ENCODE data around the gene RCSD1.

The RCSD1 gene

GRCh38 chr1:167618366-167618765, 11.7 kb upstream of the RCSD1 start:
- FAIRE-seq = no peak

- FAIRE-seq = no peak
Measured at GRCh38 chr1:167618789-167619188, 11.2 kb upstream of the RCSD1 start.

DNA sequence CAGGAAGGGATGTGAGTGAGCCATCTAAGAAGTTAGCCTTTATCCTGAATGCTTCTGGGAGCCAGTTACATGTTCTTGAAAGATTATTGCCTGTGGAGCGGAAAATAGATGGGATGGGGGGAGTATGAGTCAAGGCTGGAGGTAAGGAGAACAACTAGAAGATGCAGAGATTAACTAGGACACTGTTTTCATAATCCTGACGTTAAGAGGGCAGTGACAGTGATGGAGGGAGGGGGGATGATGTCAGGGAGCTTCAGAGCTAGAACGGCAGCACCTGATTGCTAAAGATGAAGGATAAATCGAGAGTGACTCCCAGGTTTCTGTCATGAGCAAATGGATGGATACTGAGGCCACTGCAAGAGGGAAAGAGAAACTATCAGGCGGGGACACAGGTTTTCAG, 10.0 kb upstream of the RCSD1 start:
- no peak for FAIRE-seq

DNA sequence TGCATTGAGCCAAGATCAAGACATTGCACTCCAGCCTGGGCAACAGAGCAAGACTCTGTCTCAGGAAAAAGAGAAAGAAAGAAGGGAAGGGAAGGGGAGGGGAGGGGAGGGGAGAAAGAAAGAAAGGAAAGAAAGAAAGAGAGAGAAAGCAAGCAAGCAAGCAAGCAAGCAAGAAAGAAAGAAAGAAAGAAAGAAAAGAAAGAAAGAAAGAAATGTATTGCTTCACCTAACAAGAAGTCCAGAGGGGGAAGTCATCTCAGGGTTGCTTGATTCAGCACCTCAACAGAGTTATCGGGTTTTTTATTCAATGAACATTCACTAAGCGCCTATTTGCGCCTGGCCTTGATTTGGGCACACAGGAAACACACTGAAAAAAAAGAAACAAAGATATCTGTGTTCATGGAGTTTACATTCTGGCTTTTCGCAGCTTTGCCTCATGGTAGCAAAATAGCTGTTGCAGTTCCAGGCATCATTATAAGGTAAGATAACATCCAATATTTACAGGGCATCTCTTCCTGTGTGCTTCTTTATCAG, 8.2 kb upstream of the RCSD1 start:
- no peak for FAIRE-seq

GRCh38 chr1:167623951-167624350, 6.1 kb upstream of the RCSD1 start:
- FAIRE-seq = no peak

DNA sequence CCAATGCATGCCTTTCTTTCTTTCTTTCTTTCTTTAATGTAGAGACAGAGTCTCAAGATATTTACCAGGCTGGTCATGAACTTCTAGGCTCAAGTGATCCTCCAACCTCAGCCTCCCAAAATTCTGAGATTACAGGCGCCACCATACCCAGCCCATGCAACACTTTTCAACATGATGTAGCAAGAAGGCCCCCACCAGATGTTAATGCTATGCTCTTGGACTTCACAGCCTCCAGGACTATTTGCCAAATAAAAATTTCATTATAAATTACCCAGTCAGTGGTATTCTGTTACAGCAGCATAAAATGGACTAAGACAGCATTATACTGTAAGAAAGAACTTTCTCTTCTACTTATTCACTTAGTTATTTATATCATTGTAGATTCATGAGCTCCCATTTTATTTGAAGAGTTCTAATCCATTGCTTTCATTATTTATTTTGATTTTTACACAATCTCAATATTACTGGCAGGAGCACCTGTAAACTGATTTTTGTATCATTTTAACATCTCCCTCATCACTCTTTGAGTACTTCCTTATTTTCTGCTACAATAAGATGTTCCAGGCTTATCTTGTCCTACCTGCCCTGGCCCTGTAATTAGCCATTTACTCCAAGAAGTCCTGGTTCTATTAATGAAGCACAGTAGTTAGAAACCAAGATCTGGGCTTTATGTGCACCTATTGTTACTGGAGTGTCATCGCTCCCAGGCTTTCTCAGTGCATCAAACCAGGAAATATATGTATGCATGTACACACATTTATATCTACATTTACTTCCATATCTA, 4.8 kb upstream of the RCSD1 start:
- no peak for FAIRE-seq

DNA sequence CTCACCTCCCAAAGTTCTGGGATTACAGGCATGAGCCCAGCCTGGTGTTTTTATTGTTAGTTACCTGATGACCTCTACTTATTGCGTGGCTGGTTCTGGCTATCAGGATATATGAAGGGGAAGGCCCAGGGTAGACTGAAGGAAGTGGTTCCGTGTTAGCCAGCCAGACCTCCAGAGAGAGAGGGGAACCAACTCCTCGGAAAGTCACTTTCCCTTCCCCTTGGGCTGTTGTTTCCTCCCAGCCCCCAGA, 2.5 kb upstream of the RCSD1 start:
- no peak for FAIRE-seq

DNA sequence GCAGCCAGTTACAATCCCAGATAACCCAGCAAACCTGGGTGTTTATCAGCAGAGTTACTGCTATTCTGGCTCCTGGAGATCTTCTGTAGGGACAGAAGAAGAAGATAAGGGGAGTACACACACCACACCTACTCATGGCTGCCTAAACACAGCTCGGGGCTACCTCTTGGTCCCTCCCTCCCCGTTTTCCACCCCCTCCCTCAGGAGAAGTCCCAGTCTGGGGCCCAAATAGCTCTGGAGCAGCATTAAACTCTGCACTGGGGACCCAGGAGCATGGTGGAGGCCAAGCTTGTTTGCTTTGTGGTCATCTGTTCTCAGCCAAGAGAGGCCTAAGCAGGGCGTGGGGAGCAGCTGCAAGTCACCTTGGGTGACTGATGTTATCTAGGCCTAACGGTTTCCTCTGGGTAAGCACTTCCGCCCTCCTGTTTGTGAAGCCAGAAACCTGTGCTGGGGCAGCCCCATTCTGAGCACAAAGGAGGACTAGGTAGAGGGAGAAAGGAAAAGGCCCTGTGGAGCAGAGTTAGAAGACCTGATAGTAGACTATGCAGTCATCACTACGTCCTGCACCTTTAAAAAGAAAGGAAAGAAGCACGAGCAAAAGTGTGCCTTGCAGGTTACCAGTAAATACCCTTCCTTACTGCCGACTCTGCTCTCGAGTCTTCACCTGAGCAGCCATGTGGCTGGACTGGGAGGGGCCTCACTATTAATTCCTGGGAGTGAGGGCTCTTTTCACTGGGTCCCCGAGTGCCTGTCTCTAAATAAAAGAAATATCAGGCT, 2.0 kb upstream of the RCSD1 start:
- FAIRE-seq = no peak

- no peak for FAIRE-seq
Measured at GRCh38 chr1:167628741-167629515, 1.1 kb upstream of the RCSD1 start.

DNA sequence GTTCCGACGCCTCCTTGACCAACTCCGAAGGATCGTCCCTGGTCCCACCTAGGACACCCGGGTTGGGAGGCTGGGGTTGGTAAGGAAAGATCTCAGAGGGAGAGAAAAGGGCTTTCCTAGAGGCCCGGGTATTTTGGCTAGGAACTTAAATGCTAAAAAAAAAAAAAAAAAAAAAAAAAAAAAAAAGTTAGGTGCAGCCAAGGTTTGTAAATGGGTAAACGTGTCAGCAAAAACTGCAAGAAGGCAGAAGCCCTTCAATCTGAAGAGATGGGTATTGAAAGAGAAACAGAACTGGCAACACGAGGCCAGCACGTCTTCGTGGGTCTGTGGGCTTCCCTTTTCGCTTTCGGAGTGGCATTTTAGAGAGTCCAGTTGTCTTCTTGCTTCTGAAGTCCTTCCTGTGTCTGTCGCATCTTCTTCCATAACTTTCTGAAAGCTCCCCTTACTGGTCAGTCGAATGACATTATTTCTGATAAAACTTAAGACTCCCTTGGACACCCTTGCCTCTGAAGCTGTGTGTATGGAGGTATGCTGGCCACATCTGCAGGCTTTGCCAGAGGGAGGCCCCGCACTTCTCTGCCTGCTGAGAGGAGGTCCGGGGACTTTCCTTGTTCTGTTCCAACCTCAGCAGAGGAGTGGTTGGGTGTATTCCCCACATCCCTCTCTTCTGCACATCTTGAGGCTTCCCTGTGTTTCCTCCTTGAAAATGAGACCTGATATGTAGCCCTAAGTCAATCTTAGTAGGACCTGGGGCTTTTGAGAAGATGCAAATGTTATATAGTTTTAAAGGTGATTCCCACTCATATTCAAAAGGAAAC, 745 bp downstream of the RCSD1 start:
- no peak for FAIRE-seq

DNA sequence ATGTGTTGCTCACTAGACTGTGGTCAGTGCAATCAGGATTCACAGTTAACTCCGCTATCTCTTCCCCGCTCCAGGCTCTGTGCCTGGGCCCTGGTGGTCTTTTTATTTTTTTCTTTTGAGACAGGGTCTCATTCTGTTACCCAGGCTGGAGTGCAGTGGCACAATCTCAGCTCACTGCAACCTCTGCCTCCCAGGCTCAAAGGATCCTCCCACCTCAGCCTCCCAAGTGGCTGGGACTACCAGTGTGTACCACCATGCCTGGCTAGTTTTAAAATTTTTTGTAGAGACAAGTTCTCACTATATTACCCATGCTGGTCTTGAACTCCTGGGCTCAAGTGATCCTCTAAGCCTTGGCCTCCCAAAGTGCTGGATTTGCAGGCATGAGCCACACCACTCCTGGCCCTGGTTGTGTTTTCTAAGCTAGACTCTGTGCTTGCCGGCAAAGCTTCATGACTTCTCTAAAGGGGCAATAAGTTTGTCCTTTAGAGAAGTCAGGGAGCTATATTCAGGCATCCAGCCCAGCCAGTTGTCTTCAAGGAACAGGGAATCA, 1.4 kb downstream of the RCSD1 start:
- no peak for FAIRE-seq

- FAIRE-seq = no peak
Measured at GRCh38 chr1:167631936-167632614, 2.0 kb downstream of the RCSD1 start.

GRCh38 chr1:167633258-167633944, 3.4 kb downstream of the RCSD1 start:
- FAIRE-seq = no peak

GRCh38 chr1:167634435-167634834, 4.4 kb downstream of the RCSD1 start:
- no peak for FAIRE-seq

GRCh38 chr1:167635156-167635648, 5.2 kb downstream of the RCSD1 start:
- no peak for FAIRE-seq

DNA sequence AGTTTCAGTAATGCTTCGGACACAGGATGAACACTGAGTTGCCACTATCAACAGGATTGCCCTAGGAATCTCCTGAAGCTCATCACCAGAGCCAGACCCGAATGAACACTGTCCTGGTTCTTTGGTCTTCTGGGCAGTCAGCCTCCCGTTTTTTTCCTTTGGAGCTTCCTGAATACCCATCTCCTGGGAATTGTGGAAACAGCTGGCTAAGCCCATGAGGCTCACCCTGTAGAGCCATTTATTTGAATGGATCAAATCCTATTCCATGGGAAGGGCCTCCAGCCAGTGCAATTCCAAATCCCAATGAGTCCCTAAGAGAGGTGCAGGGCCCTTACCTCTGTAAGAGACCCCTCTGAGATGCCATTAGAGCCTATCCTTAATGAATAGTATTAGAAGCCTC, 5.9 kb downstream of the RCSD1 start:
- FAIRE-seq = no peak

GRCh38 chr1:167638064-167638463, 8.0 kb downstream of the RCSD1 start:
- FAIRE-seq = no peak

GRCh38 chr1:167640051-167640450, 10.0 kb downstream of the RCSD1 start:
- no peak for FAIRE-seq

DNA sequence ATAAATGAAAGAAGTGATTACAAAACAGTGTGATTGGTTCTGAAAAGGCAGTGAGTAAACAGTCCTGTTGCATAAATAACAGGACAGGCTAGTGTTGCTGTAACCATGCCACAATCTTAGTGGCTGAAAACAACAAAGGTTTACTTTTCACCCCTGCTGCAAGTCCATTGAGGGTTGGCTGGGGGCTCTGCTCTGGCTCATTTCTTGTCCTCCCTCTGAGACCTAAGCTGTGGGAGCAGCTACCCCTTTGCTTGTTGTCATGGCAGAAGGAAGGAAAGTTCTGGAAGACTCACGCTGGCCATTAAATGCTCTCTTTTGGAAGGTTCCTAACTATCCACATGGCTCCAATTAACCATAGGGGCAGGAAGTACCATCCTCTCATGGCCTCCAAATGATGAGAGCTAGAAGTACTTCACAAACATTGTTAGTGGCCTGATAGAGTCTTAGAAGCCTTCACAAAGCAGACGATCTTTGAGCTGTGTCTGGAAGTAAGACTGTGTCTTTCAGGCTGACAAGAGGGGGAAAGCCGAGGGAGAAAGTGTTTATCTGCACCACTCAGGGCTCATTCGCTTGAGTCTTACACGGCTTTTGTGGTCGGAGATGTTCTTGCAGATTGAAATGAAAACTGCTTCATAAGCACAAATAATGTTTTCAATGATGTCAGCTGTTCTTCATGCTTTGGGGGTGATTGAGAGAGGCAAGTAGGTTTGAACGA, 11.9 kb downstream of the RCSD1 start:
- no peak for FAIRE-seq

DNA sequence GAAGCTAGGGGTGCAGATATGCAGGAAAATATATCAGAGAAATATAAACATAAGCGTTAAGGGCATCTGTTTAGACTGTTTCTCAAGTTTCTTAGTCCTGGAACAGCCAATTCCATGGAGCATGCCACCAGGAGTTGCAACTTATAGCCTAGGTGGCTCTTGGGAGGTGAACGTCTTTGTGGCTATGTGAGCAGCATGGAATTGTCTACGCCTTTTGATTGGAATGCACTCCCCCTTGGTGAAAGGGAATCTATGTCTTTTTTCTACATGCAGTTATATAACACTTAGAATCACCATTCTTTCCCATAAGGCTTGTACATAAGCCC, 12.4 kb downstream of the RCSD1 start:
- no peak for FAIRE-seq

DNA sequence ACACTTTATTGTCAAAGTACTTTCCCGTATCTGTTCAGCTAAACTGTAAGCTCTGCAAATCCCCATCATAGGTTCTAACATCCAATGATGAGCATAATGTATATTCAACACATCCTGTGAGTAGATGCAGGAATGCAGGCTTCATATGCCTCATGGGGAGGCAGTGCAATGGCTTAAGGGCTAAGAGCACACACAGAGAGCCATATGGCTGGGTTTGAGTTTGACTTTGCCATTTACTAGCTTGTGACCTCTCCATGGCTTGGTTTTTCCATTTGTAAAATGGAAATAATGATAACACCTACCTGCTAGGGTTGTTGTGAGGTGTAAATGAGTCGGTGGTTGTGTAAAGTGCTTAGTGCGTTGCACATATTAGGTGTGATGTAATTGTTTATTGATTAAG, 13.4 kb downstream of the RCSD1 start:
- FAIRE-seq = no peak
